G401.6 (cell line): ENCODE measurements around the gene EFR3B.
"Not testable (repeated sequence)": the region's sequence is repeated elsewhere in the genome, so short reads cannot be mapped to it uniquely, and the experiment has no call there.

Experiments used
- FAIRE-seq: peaks from 2 replicates; lab custom pipeline; 2012; peaks lifted over from hg19 to GRCh38; lab: Jason Lieb, UNC

Gene EFR3B, protein sequence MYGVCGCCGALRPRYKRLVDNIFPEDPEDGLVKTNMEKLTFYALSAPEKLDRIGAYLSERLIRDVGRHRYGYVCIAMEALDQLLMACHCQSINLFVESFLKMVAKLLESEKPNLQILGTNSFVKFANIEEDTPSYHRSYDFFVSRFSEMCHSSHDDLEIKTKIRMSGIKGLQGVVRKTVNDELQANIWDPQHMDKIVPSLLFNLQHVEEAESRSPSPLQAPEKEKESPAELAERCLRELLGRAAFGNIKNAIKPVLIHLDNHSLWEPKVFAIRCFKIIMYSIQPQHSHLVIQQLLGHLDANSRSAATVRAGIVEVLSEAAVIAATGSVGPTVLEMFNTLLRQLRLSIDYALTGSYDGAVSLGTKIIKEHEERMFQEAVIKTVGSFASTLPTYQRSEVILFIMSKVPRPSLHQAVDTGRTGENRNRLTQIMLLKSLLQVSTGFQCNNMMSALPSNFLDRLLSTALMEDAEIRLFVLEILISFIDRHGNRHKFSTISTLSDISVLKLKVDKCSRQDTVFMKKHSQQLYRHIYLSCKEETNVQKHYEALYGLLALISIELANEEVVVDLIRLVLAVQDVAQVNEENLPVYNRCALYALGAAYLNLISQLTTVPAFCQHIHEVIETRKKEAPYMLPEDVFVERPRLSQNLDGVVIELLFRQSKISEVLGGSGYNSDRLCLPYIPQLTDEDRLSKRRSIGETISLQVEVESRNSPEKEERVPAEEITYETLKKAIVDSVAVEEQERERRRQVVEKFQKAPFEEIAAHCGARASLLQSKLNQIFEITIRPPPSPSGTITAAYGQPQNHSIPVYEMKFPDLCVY

GRCh38 chr2:25041928-25042320 is at the start of gene EFR3B:
Gene EFR3B, plus strand, starts transcription at chr2:25042076. Its CDS starts 237 bp downstream, at chr2:25042313.
- FAIRE-seq, result no peak

DNA sequence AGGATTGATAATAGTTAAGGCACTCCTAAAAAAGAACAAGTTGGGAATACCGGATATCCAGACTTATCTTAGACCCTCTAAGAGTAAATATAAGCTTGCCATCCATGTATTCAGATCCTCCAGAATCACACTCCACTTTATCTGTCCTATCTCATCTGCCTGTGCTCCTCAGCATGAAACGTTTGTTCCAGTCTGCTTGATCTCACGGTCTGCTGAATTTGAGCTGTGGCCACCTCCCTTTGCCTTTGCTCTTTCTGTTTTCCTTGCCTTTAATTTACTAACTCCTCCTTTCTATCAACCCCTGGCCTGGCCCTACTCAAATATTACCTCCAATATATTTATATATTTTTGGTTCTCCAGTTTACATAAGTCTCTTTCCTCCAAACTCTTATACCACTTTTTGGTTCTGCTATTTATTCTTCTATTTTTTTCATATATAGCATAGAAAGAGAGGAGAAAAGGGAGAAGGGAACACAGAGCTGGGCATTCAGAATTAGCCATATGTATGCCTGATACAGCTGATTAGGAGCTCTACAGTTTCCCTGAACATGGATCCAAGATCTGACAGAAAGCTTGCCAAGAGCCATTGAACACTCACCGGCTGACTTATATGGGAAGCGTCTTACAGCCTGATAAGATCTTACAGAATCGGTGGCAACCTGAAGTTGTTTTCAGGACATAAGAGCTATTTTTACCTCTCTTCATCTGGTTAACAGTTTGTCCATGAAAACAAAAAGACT is 48.3 kb upstream of the EFR3B start:
- no peak for FAIRE-seq

GRCh38 chr2:24994146-24994724 is 47.6 kb upstream of the EFR3B start:
- no peak for FAIRE-seq

DNA sequence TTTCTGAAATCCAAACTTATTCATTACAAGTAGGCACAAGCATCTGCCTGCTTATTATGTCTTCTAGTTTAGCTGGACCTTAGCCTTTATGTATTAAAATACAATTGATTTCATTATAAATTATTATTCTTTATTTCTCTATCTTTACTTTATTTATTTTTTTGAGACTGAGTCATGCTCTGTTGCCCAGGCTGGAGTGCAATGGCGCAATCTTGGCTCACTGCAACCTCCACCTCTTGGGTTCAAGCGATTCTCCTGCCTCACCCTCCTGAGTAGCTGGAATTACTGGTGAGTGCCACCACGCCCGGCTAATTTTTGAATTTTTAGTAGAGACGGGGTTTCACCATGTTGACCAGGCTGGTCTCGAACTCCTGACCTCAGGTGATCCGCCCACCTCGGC is 42.8 kb upstream of the EFR3B start:
- not testable (repeated sequence) for FAIRE-seq

GRCh38 chr2:25000036-25000435 is 41.8 kb upstream of the EFR3B start:
- FAIRE-seq, result no peak

DNA sequence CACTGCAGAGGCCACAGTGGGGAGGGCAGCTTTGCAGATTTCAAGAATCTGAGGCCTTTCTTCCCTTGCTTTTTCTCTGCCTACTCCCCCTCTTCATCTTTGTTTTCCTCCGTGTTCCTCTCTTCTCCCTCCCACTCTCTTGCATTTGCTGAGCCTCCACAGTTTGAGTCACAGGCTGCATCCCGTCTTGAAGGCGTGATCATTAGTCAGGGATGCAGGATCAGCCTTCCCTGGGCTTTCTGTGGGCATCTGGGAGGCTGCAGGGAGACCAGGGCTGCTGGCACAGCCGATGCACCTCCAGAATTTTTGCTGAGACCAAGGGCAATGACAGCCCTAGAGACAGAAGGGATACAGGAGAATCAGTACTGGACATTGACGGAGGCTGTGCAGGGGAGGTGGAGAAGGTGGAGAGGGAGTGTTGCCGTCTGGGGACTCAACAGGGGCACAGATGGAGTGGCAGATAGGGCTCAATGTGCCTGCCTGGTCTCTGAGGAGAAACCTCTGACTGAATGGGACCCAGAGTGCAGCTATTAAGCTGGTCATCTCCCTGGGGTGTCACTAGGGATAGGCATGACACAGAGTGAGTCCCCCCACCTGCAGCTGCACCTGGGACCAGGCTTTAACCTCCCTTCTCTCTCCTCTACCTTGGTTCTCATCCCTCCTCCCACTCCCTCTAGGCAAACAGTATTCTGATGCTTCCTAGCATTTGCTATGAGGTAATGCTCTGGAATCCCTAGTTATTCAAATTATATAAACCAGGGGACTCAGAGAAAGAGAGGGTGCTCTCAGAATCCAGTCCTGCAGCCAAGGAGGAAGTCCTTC is 41.2 kb upstream of the EFR3B start:
- FAIRE-seq, result no peak

DNA sequence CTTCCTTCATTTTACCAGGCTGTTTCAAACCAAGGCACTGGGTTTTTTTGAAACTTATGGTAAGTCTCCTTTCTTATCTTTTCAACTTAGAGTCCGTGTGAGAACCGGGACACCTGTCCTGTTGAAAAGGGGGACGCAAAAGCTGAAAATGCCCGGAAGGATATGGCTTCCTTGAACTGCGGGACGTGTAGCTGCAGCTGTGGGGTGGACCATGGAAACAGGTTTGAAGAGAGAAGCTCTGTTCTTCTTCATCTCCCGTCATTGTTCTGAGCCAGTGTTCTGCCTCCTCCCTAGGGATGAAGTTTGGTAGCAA is 40.6 kb upstream of the EFR3B start:
- no peak for FAIRE-seq

DNA sequence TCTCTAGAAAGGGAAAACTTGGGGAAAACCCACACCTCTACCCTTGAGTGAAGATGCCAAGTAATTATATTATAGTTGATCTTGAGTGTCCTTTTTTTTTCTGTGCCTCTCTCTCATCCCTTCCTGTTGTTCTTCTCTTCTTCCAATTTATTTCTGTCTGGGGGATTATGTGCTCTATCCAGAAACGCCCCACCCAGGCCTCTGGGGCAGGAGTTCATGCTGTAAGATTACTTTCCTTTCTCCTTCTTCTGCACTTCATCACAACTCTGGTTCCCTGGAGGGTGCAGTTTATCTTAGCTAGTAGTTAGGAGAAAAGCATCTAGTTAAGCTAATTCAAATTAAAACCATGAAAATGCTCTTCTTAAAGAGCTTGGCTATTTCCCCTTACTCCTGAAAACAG is 39.8 kb upstream of the EFR3B start:
- no peak for FAIRE-seq

DNA sequence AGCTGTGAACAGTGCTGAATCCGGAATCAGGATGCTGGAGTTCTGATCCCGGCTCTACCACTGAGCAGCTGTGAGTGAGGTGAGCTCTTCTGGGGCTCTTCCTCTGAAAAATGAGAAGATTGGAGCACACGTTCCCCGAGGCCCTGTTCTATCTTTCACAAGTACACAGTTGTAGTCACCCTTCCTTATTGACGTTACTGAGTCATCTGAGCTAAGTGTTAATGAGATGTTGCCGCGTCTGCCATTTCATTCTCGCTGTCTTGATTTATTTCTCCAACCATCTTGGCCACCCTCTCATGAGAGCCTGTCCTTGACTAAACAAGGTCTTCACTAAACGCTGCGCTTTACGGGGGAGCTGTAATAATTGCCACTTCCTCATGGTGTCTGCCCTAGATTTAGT is 31.9 kb upstream of the EFR3B start:
- no peak for FAIRE-seq

- not testable (repeated sequence) for FAIRE-seq
Observed at GRCh38 chr2:25011342-25011741, 30.5 kb upstream of the EFR3B start.

DNA sequence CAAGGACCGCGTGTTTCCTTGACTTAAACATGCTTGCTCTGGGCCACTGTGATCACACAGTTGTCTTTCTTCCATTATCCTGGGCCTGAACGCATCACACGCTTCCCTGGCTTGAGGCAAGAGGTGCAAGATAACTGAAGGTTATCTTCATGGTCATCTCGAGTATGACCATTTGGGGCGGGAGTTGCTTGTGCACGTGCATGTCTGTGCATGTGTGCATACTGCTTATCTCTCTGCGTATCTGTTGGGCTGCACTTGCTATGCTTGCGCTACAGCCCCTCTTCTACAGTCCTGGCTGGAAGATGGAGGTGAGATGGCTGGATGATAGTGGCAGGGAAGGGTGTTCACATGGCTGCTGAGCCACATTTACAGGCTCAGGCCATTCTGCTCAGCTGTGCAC is 27.2 kb upstream of the EFR3B start:
- no peak for FAIRE-seq

- FAIRE-seq, result no peak
Observed at GRCh38 chr2:25018681-25019080, 23.2 kb upstream of the EFR3B start.

- FAIRE-seq, result no peak
Observed at GRCh38 chr2:25021791-25022362, 20.0 kb upstream of the EFR3B start.

- FAIRE-seq, result no peak
Observed at GRCh38 chr2:25023333-25023732, 18.5 kb upstream of the EFR3B start.

DNA sequence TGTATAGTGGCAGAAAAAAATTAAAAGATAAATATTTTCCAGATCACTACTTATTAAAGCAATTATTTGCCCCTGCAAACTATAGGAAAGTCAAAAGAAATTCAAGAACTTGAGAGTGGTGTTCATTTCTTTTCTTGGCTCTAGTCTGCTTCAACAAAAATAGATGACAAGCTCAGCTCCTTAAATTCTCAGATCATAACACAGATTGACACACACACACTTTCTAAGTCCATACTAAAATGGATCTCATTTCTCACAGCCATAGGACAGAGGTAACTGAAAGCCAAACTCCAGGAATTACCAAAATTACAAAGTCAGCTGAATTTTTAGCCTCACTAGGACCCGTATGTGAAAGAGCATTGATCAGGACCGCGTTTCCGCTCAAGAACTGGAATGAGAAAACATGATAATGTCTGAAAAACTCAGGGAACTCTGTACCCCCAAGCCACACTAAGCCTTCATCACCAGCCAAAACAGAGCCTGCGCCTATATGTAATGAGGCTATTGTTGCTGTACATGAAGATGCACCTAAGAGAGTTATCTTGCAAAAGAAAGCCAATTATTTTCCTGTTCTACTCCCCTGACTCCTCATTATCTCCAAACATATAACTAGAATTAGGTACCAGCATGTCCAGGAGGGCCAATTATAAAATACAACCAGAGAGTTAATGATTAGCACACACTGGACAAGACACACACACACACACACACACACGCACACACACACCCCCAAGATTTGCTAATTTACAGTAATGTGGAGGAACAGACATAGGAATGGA is 16.5 kb upstream of the EFR3B start:
- FAIRE-seq, result no peak

- no peak for FAIRE-seq
Observed at GRCh38 chr2:25026008-25026530, 15.8 kb upstream of the EFR3B start.

GRCh38 chr2:25029183-25029554 is 12.7 kb upstream of the EFR3B start:
- FAIRE-seq, result no peak

DNA sequence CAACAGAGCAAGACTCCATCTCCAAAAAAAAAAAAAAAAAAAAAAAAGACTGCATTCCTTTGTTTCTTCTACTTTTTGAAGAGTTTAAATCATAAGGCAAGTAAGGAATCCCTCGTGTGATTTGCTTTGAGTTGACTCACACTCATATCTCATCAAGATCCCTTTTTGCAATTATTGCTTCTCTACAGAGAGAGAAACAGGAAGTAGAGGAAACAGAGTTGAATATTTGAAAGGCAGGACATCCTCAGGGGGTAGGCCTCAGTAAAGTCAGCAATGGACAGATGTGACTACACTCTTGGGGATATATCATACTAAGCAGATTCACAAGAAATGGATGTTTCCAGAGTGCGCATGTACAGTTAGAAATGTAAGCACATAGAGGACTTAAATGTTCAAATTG is 11.2 kb upstream of the EFR3B start:
- FAIRE-seq, result no peak

GRCh38 chr2:25032094-25032493 is 9.8 kb upstream of the EFR3B start:
- FAIRE-seq, result no peak

GRCh38 chr2:25032901-25033300 is 9.0 kb upstream of the EFR3B start:
- FAIRE-seq, result no peak
